Stimulated activated CD4-positive, alpha-beta T cell treated with anti-CD3 and anti-CD28 coated beads, TNF-alpha, amount 100 ng/mL, for 48 hours (primary cell): ENCODE data around the gene KCNJ11.

Source experiments
- DNase-seq, 3 donors: peaks; one replicate each; pipeline ENCODE4 v3.0.0-alpha.2; 2020; ENCODE audit warnings: low read depth in 3 of 3

The KCNJ11 gene

GRCh38 chr11:17408641-17409040 lies 20.2 kb upstream of the KCNJ11 start:
- DNase-seq, result no peak

- no peak for DNase-seq
These were observed 19.6 kb upstream of the KCNJ11 start for GRCh38 chr11:17408026-17408425.

DNA sequence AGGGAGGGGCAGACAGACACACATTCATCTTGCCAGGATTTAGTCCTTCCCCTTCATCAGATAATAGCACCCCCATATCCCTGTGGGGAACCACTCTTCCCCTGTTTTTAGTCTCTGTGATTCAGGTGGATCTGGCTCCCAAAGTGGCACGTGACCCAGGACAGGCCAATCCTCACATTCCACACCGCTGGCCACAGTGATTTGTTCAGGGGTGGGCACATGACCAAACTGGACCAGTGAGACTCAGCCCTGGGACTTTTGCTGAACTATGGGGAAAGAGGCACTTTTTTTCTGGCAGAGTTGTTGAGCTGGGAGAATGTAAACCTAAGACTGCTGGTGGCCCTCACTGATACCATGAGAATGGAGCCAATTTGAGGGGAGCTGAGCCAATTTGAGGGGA lies 19.1 kb upstream of the KCNJ11 start:
- DNase-seq, result no peak

GRCh38 chr11:17406818-17407149 lies 18.3 kb upstream of the KCNJ11 start:
- no peak for DNase-seq

- DNase-seq, result no peak
These were observed 17.8 kb upstream of the KCNJ11 start for GRCh38 chr11:17406082-17406817.

- DNase-seq, result no peak
These were observed 17.0 kb upstream of the KCNJ11 start for GRCh38 chr11:17405232-17406005.

GRCh38 chr11:17403980-17404759 lies 15.7 kb upstream of the KCNJ11 start:
- no peak for DNase-seq

DNA sequence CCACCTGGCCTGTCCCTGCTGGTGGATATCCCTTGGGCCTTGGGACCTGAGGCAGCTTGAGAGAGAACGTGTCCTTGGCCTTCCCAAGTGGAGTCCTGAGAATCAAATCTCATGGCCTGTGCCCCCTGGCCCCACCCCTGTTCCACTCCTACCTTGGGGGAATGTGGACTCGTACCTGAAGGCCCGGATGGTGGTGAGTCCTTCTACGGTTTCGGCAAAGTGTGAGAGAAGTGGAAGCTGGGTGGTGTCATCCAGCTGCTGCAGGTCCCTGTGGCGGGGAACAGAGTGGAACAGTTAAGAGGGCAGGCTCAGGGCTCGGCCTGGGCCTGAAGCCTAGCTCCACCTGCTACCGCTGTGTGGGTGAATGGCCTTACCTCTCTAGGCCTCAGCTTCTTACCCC lies 14.0 kb upstream of the KCNJ11 start:
- DNase-seq, result no peak

DNA sequence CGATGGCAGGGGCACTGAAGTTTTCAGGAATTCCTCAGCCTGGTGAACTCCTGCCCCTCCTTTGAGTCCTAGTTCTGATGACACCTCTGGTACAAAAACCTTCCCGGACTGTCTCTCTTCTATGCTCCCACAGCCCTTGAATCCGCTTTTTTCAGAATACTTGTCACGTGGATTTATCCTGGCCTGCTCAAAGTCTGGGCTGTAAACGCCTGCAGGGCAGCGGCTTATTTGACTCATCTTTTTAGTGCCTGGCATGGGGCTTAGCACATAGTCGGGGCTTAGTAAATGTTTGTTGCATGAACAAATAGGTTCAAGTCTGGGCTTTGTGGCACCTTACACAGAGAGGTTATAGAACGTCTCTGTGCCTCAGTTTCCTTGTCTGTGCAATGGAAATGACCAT lies 13.4 kb upstream of the KCNJ11 start:
- no peak for DNase-seq

DNA sequence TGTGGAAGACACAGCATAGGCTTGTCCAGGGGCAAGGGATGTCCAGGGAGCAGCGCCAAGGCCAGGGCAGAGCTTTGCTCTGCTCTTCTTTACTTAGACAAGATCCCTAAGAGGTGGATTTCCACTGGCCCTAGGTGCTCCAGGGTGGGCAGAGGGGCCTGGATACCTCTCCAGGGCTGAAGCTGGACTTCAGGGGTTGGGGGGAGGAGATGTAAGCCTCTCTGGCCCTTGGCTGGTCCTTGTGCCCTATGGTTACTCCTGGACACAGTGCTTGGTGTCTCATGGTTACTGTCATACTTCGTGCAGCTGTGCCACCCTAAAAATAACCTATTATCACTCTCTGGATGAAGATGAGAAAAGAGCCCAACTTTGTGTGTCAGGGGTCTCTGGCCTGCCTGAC lies 12.9 kb upstream of the KCNJ11 start:
- no peak for DNase-seq

DNA sequence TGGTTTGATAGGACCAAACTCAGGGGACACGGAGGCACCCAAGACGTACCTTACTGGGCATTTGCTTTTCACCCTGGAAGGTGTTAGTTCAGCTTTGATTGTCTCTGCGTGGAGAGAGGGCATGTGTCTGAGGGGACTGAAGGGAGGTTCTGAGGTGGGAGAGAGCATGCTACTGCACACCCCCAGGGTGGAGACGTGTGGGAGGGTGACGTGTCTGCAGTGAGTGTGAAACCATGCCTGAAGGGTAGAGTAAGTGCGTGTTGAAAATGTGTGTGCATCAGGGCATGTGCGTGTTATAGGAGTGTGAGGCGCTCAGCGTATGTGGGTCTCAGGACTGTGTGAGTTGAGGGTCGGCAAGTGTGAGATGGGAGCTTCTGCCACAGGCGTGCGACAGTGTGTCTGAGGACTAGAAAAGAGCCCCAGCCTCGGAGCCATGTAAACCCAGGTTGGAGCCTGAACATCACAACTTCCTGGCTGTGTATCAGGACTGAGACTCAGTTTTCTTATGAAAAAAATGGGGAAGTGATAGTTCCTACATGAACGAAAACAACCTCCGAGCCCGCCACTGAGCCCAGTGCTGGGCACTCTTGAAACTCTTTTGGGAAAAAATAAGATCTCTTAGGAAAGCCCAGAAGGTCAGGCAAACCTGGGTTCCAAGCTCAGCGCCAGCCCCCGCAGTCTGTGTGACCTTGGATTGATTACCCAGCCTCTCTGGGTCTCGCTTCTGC lies 11.8 kb upstream of the KCNJ11 start:
- no peak for DNase-seq

DNA sequence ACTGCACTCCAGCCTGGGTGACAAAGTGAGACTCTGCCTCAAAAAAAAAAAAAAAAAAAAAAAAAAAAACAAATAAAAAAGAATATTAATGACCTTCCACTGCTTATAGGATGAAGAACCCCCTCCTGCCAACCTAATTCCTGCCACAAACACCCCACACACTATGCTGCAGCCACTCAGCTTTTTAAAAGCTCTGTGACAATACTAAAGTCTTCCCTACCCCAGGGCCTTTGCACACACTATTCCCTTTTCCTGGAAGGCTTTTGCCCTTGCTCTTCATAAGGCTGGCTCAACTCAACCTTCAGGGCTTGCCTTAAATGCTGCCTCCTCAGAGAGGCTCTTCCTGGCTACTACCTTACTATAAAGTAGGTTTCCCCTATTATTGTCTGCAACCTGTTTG lies 10.8 kb upstream of the KCNJ11 start:
- DNase-seq, result no peak

GRCh38 chr11:17397311-17398002 lies 9.0 kb upstream of the KCNJ11 start:
- DNase-seq, result no peak

GRCh38 chr11:17396598-17397310 lies 8.3 kb upstream of the KCNJ11 start:
- no peak for DNase-seq

DNA sequence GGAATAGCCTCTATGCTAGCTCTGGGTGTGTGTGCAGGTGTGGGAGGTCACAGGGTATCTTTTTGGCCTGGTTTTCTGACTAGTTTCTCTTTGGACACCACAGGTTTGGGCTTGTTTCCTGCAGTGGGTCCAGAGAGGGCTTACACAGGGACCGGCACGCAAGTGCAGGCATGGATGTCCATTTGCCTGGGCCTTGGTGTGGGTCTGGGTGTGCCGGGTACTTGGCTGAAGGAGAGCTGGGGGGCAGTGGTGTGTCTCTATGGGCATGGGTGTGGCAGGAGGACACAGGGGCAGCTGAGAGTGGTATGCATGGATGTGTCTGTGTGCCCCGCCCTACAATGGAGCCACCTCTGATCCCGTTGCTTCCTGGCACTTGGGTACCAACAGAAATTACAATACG lies 7.5 kb upstream of the KCNJ11 start:
- DNase-seq, result no peak

DNA sequence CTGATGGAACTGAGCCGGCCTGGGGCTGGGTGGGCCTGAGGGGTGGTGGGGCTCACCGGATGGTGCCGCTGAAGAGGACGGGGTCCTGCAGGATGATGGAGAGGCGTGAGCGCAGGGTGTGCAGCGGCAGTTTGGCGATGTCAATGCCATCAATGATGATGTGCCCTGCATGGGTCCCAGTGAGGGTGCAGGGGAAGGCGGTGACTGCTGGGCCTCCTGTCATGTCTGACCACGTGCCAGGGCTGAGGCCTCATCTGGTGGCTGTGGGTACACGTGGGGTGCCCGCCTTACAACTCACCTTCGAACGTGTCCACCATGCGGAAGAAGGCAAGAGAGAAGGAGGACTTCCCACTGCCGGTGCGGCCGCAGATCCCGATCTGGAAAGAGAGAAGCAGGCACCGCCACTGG lies 7.1 kb upstream of the KCNJ11 start:
- no peak for DNase-seq

DNA sequence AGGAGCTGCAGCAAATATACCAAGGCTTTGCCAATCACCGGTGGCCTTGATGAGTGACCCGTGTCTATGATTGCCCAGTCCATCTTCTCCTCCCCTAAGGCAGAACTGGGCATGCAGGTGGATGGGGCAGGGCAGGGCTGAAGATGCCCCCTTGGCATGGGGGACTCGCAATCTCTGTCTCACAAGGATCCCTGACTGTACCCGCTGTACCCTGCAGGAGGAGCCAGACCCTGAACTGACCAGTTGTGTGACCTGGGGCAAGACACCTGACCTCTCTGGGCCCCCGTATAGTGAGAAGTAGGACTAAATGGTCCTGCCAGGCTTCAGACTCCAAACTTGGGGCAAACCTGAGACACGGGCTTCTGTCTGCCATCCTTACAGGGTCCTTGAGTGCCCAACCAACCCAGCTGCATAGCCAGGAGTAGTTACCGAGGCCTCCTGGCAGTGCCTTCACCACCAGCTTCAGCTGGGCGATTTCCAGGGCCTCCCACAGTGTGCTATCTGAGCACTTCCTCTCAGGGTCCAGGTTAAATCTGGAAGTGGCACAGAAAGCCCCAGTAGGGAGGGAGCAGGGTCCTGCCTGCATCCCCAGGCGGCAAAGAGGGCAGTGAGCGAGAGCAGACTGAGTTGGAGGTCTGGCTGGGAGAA lies 6.4 kb upstream of the KCNJ11 start:
- DNase-seq, result no peak

DNA sequence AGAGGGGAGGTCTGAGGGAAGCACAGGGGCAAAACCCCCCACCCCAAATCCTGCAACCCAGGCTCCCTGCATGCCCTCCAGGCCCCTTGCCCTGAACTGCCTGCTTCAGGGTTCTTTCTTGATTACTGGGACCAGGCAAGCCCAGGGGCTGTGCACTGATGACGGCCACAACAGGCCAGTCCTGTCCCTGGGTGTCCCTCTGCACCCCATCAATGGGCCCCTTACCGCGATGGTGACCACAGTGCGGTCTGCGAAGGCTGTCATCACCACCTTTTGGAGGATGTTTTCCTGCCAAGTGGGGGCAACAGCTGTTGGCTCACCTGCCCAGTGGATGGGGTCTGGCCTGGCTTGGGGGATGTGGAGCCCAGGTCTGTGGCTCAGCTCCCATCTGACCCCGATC lies 5.0 kb upstream of the KCNJ11 start:
- no peak for DNase-seq

DNA sequence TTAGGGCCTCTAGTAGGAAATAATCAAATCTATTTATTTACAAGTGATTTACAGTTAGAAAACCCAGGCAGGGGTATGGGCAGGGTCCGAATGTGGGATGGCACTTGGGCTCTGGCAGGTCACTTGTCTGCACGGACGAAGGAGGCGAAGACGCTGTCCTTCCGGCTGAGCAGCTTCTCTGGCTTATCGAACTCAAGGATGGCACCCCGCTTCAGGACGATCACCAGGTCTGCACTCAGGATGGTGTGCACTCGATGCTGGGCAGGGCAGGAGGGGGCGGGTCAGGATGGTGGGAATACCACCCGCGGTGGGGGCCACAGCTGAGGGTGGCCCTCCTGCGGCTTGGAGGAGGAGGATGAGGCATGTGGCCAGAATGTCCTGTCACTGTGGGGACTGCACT lies 4.4 kb upstream of the KCNJ11 start:
- DNase-seq, result no peak
